ENCODE results near the gene WDTC1. TPM values are rescaled to one million over a fixed set of nuclear protein-coding genes. Genes with fewer than 3 reads are reported as not detected.

WDTC1 gene
- total RNA-seq, 1 experiment from 2014 or later, result 20.9 TPM

GRCh38 chr1:27342391-27342777 lies 108.0 kb downstream of the WDTC1 start:
- Histone ChIP-seq H3K27me3 (replicated peaks; ENCODE audit: insufficient read depth, low read depth, low read length, poor library complexity) (no peaks in the 10 kb centered on the region), H3K9me3 (ENCODE audit: low read depth, low read length, poor library complexity, severe bottlenecking) (no peaks in the 10 kb centered on the region), H3K4me3 (ENCODE audit: low read depth, low read length, poor library complexity, severe bottlenecking) (no peak overlapping the region), H3K36me3 (ENCODE audit: insufficient read depth, low read length, poor library complexity, severe bottlenecking) (no peaks in the 10 kb centered on the region), H3K4me1 (ENCODE audit: insufficient read depth, low read length, poor library complexity, severe bottlenecking) (peaks cover 12% of the 10 kb centered on the region), H3K27ac (ENCODE audit: low read depth, low read length, poor library complexity, severe bottlenecking) (peak overlapping the region; percentile 19)
- no peak for DNase-seq (ENCODE audit: low spot score)
- BruUV-seq (replicated peaks), result no TSS peak
- TF ChIP-seq EZH2 (IDR thresholded peaks at IDR 0.05; ENCODE audit: borderline replicate concordance, low read depth, low read length, poor library complexity, severe bottlenecking), result no peak
- TF ChIP-seq, protein P1, sequence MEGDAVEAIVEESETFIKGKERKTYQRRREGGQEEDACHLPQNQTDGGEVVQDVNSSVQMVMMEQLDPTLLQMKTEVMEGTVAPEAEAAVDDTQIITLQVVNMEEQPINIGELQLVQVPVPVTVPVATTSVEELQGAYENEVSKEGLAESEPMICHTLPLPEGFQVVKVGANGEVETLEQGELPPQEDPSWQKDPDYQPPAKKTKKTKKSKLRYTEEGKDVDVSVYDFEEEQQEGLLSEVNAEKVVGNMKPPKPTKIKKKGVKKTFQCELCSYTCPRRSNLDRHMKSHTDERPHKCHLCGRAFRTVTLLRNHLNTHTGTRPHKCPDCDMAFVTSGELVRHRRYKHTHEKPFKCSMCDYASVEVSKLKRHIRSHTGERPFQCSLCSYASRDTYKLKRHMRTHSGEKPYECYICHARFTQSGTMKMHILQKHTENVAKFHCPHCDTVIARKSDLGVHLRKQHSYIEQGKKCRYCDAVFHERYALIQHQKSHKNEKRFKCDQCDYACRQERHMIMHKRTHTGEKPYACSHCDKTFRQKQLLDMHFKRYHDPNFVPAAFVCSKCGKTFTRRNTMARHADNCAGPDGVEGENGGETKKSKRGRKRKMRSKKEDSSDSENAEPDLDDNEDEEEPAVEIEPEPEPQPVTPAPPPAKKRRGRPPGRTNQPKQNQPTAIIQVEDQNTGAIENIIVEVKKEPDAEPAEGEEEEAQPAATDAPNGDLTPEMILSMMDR (conservative IDR thresholded peaks at IDR 0.05; ENCODE audit: low read depth, low read length), result no peak
- intact Hi-C loops (cut with micrococcal nuclease; ENCODE audit: unreplicated experiment), result no loop called here
- ChIA-PET POLR2A (ENCODE audit: low non-redundant PET) (no interaction called here), CTCF (interaction anchor here (1.3 kb wide), 1 partner anchor 41 kb away, joined by 3 read pairs; no protein-coding TSS in a partner anchor)

DNA sequence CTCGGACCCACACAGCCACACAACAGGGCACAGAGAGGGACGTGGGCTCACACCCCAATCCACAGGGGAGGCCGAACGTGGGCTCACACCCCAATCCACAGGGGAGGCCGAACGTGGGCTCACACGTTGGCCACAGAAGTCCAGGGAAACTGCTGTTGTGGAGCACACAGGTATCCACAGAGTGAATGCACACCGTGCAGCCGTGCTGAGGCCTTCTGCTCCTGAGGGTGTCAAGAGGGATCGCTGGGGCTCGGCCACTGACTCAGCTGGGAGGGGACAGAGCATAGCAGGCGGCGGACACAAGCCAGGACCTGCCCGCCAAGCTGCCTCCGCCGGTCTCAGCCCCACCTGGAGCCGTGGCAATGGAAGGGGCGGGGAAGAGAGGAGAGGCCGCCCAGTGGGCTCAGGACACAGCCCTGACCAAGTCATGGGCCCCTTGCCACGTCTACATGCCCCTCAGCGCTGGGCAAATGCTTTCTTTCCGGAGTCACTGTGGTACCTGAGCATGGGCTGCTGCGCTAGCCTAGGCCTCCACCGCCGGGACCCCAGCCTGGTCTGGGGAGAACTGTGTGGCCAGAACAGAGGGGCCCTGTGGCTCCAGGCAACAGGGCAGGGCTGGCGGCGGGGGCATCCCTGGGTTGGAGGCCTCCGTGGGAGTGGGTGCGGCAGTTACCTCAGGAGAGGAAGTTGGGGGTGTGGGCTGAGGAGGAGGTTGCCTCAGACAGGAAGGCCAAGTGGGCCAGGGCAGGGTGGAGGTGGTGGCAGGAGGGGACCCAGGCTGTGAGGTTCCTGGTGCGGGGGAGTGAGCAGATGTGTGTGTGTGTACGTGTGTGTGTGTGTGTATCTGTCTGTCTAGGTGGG lies 108.6 kb downstream of the WDTC1 start:
- POLR2A ChIA-PET (ENCODE audit: low non-redundant PET), result no interaction called here
- intact Hi-C loops (cut with micrococcal nuclease; ENCODE audit: unreplicated experiment), result no loop called here

DNA sequence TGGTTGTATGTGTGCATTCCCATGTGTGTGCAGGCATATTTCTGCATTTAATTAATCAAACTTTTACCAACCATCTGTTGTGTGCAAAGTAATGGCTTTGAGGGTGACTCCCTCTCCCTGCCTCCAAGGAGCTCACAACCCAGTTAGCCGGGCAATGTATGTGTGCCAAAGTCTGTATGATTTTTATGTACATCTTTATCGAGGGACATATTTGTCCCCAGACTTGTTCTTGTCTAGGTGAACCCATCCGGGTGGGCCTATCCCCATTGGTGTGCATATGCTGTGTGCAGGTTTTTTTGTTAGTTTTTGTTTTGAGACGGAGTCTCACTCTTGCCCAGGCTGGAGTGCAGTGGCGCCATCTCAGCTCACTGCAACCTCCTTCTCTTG lies 109.2 kb downstream of the WDTC1 start:
- no peak for DNase-seq (ENCODE audit: low spot score)
- Histone ChIP-seq H3K36me3 (ENCODE audit: insufficient read depth, low read length, poor library complexity, severe bottlenecking) (no peaks in the 10 kb centered on the region), H3K27me3 (replicated peaks; ENCODE audit: insufficient read depth, low read depth, low read length, poor library complexity) (no peaks in the 10 kb centered on the region), H3K27ac (ENCODE audit: low read depth, low read length, poor library complexity, severe bottlenecking) (no peak overlapping the region), H3K4me1 (ENCODE audit: insufficient read depth, low read length, poor library complexity, severe bottlenecking) (peaks cover 12% of the 10 kb centered on the region), H3K9me3 (ENCODE audit: low read depth, low read length, poor library complexity, severe bottlenecking) (no peaks in the 10 kb centered on the region), H3K4me3 (ENCODE audit: low read depth, low read length, poor library complexity, severe bottlenecking) (no peak overlapping the region)
- intact Hi-C loops (cut with micrococcal nuclease; ENCODE audit: unreplicated experiment), result no loop called here
- no peak for TF ChIP-seq EZH2 (IDR thresholded peaks at IDR 0.05; ENCODE audit: borderline replicate concordance, low read depth, low read length, poor library complexity, severe bottlenecking)
- TF ChIP-seq, protein P1 (conservative IDR thresholded peaks at IDR 0.05; ENCODE audit: low read depth, low read length), result no peak
- BruUV-seq (replicated peaks), result no TSS peak
- ChIA-PET CTCF (interaction anchor here (1.7 kb wide), 1 partner anchor 11 kb away, joined by 3 read pairs; no protein-coding TSS in a partner anchor), POLR2A (ENCODE audit: low non-redundant PET) (no interaction called here)

More for the DNA sequence above, 108.6 kb downstream of the WDTC1 start:
- CTCF ChIA-PET, result interaction anchor here (1.7 kb wide), 1 partner anchor 10 kb away, joined by 3 read pairs; no protein-coding TSS in a partner anchor
- H3K27me3 ChIP-seq (replicated peaks; ENCODE audit: insufficient read depth, low read depth, low read length, poor library complexity), result no peaks in the 10 kb centered on the region
- no peaks in the 10 kb centered on the region for H3K36me3 ChIP-seq (ENCODE audit: insufficient read depth, low read length, poor library complexity, severe bottlenecking)
- H3K4me3 ChIP-seq (ENCODE audit: low read depth, low read length, poor library complexity, severe bottlenecking), result no peak overlapping the region
- DNase-seq (ENCODE audit: low spot score), result no peak
- no peaks in the 10 kb centered on the region for H3K9me3 ChIP-seq (ENCODE audit: low read depth, low read length, poor library complexity, severe bottlenecking)
- H3K4me1 ChIP-seq (ENCODE audit: insufficient read depth, low read length, poor library complexity, severe bottlenecking), result peaks cover 12% of the 10 kb centered on the region
- H3K27ac ChIP-seq (ENCODE audit: low read depth, low read length, poor library complexity, severe bottlenecking), result no peak overlapping the region
- no peak for TF ChIP-seq EZH2 (IDR thresholded peaks at IDR 0.05; ENCODE audit: borderline replicate concordance, low read depth, low read length, poor library complexity, severe bottlenecking)
- TF ChIP-seq, protein P1 (conservative IDR thresholded peaks at IDR 0.05; ENCODE audit: low read depth, low read length), result no peak
- no TSS peak for BruUV-seq (replicated peaks)

Measured in A673 (cell line).